Occipital lobe (tissue), 2 donors: ENCODE data around the gene SIGLEC7. TPM values are rescaled to one million over a fixed set of nuclear protein-coding genes. Genes with fewer than 3 reads are reported as not detected.

Experiments used
- DNase-seq: peaks from one replicate; lab custom pipeline; 2025; lab: John Stamatoyannopoulos, UW
- total RNA-seq: library from RNA; depleted of rRNA; stranded (reverse); fragments of >200 nt; gene quantifications from one replicate; pipeline ENCODE4 v1.2.3, GENCODE V29; 2014

The SIGLEC7 gene
- total RNA-seq, 1 donor from 2014 or later = 0.16 TPM

DNA sequence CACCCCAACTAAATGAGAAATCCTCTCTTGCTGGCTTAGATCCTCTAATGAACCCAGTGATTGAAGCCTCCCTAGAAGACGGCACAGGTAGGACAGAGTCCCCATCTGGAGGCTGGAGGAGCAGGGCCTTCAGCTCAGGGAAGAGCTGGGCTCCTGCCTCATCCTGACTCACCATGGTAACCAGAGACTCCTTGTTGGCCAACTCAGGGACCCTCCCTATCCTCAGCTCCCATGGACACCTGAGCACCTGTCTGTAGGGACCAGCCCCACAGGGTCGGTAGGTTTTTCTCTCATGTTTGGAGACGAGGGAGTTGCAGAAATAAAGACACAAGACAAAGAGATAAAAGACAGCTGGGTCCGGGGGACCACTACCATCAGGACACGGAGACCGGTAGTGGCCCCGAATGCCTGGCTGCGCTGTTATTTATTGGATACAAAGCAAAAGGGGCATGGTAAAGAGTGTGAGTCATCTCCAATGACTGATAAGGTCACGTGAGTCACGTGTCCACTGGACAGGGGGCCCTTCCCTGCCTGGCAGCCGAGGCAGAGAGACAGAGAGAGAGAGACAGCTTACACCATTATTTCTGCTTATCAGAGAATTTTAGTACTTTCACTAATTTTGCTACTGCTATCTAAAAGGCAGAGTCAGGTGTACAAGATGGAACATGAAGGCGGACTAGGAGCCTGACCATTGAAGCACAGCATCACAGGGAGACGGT, 26.6 kb downstream of the SIGLEC7 start:
- no peak for DNase-seq

GRCh38 chr19:51169283-51169918, 27.3 kb downstream of the SIGLEC7 start:
- DNase-seq = peak; percentile 31

DNA sequence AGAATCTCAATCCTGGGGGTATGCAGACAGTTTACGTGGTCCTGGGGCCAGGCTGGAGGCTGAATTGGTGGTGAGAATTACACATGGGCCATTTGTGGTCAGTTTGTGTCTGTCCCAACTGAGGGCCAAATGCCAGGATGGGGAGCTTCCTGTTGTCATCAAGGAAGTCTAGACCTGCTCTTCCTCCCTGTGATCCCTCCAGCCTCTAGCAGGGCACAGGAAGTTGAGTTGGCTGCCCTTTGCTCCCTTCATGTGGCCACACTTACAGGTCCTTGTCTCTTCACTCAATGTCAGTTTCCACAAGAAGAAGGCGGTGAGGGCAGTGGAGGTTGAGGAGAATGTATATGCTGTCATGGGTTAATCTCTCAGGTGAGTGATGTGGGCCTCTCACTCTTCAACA, 30.1 kb downstream of the SIGLEC7 start:
- DNase-seq = no peak

GRCh38 chr19:51173681-51174080, 31.6 kb downstream of the SIGLEC7 start:
- no peak for DNase-seq

DNA sequence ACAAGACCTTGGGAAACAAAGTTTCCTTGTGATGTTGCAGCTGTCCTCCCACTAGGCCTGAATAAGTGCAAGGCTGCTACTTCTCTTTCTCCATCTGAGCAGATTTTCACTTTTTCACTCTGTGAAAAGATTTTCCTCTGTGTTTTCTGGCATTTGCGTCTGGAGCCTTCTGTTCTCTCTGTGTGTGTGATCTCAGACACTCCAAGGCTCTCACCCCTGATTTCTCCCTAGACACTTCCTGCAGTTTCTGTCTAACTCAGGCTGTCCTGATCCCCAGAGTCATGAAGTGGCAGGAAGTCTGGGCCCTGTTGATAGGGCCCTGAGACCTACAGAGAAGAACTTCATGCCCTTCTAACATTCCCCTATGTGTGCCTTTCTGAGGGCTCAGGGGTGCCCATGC, 37.2 kb downstream of the SIGLEC7 start:
- DNase-seq = no peak

DNA sequence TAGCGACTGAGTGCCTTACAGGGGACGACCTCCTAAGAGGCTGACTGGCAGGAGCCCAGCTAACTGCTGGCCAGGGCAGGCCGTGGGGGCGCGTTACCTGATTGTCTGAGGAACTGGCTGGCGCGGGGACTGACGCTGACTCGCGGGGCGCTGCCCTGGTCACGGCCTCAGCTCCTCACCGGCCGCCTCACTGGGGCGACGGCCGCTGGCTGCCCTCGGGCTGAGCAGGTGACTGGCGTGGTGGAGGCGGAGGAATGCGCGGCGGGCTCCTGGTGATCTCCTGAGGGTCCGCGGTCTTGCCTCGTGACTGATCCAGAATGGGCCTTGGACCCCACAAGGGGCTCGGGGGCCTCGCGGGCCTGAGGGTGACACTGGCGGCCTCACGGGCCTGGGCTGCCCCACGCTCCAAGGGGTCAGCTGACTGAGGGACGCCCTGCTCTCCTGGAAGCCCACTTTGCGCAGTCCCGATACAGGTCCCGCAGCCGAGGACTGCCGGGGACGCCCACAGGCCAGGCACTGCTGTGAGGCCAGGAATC, 39.3 kb downstream of the SIGLEC7 start:
- DNase-seq = no peak

DNA sequence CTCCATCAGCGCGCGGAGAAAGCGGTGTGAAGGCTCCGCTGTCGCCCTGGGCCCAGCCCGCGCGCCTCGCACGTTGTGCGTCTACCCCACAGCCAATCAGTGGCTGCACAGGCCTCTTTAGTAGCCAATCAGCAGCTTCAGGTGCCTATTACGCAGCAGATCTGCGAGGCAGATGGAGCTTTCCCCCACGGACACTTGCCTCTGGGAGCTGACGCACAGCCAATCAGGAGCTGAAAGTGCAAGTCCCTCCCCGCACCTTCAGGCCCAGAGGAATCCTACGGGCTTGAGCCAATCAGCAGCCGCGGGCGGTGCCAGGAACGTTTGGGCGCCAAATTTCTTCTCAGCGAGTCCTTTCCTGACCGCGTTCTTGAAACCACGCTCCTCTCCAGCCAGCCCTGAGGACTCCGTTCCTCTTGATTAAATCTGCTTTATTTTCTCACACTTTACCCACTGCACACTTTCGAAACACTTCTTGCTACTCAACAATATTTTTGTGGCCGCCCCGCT, 39.9 kb downstream of the SIGLEC7 start:
- DNase-seq = no peak

DNA sequence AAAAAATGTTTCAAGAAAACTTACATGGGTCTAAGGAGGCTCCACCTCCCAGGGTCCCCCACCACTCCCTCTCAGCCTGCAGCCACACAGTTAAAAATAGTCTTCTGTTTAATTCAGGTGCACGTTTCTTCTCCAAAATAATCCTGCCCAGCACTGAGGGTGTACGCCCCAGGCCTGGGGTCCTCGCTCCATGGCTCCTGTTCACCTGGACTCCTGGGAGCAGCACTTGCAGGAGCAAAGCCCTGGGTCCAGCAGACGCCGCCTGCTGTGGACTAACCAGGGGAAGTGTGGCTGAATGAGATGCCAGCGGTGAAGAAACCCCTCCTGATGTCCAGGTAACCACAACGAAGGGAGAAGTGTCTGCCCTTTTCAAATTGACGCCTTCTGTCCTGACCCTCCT, 41.5 kb downstream of the SIGLEC7 start:
- no peak for DNase-seq

DNA sequence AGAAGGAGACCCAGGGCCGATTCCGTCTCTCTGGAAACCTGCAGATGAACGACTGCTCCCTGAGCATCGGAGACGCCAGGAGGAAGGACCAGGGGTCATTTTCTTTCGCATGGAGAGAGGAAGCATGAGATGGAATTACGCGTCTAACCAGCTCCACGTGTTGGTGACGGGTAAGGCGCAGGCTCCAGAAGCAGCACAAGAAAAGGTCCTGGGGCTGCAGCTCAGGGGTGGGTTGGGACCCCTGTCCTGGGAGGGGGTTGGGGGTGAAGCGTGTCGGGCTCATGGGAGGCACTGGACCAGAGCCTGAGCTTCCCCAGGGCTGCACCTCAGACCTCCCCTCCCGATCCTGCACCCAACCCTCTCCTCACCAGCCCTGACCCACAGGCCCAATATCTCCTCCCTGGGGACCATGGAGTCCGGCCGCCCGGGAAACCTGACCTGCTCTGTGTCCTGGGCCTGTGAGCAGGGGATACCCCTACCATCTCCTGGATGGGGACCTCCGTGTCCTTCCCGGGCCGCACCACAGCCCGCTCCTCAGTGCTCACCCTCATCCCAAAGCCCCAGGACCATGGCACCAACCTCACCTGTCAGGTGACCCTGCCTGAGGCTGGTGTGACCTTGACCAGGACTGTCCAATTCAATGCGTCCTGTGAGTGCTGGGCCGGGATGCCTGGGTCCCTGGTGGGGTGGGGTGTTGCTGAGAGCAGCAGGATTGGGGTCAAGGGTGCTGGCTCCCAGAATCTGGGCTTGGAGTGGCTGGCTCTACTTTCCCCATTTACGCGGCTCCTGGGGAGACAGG, 43.2 kb downstream of the SIGLEC7 start:
- DNase-seq = no peak

DNA sequence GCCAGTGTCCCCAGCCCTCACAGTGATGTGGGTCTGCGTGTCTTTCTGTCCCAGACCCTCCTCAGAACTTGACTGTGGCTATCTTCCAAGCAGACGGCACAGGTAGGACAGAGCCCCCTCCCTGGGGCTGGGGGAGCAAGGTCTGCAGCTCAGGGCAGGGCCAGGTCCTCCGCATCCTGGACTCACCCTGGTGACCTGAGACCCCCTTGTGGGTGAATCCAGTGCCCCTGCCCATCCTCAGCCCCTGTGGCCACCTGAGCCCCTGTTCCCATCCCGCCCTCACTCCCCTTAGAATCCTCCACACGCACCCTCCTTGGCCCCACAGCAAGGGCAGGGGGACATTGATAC, 43.7 kb downstream of the SIGLEC7 start:
- no peak for DNase-seq

DNA sequence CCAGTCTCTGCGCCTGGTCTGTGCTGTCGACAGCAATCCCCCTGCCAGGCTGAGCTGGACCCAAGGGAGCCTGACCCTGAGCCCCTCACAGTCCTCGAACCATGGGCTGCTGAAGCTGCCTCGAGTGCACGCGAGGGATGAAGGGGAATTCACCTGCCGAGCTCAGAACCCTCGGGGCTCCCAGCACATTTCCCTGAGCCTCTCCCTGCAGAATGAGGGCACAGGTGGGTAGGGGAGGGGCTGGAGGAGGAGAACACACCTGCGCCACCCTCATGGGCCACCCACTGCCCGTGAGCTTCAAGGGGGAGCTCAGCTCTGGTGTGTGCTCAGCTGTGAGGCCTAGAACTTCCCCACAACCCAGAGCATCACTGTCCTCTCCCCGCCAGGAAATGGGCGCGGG, 44.2 kb downstream of the SIGLEC7 start:
- DNase-seq = no peak

DNA sequence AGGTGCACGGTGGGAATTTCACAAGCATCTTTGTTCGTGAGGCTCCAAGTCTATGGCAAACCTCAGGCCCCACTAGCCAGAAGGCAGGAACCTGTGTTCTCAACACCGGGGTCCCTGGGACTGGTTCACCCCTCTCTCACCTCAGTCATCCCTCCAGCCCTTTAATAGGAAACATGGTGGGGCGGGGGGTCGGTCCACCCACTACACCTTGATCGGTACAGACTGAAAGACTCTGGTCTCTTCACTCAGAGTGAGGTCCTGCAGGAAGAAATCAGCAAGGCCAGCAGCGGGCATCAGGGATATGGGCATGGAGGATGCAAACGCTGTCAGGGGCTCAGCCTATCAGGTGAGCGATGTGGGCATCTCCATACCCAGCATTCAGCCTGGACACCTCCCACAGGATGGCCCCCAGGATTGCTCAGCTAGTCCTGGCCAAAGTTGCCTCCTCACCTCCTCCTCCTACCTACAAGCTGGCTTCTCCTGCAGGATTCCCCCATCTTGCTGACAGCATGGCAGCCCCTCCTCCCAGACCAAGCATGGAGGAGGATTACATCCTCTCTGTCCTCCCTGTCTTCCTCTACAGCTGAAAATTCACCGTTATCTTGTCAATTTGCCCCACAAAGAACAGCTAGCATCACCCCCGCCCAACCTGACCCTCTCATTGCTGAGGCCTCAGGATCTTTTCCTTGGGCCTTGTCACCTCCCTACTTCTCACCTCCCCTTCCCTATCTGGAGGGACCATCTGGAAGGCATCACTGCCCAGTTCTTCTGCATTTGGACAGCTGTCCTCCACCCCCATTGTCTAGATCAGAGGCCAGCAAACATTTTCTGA, 45.5 kb downstream of the SIGLEC7 start:
- no peak for DNase-seq

- no peak for DNase-seq
Measured at GRCh38 chr19:51188227-51188559, 46.1 kb downstream of the SIGLEC7 start.

GRCh38 chr19:51192689-51193088, 50.6 kb downstream of the SIGLEC7 start:
- no peak for DNase-seq

DNA sequence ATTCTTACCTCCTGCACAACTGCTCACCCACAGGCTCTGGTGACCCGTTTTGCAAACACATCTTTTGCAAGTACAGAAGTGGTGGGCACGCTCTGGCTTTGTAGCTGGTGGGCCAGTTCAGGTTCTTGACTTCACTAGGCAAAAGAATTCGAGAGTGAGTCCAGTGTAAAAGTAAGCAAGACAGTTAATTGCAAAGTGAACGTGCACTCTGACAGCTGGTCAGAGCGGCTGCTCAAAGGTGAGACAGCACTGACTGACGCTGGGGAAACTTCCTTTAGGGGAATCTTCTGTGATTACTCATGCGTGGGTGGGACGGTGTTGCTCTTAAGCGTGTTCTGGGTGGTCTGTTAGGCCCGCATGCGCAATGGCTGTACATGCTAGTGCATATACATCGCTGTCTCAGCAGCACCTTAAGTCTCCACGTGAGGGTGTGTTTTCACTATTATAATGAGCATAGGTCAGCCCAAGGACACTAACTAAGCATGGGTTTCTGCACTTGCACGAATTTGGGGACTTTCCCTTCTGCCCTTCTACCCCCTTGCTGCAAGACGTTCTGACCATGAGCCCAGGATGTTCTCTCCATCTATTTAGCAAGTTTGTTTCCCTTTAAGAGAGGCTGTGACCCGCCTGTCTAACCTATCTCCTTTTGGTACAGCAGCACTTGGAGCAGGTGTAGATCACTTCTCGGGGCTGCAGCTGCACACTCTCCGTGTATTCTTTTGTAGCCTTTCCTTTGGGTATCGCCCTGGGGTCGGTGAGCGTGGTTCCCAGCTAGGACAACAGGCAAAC, 52.6 kb downstream of the SIGLEC7 start:
- no peak for DNase-seq

DNA sequence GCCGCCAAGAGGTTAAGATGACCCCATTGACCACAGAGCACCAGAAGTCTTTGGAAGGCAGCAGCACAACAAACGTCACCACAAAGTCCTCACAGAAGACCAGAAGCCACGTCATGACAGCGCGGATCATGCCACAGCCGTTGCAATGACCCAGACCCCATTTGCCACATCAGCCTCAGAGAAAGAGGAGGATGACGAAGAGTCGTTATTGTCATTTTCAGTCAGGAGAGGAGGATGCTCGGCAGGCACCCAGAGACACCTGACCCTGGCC, 53.1 kb downstream of the SIGLEC7 start:
- DNase-seq = no peak

GRCh38 chr19:51195616-51196015, 53.5 kb downstream of the SIGLEC7 start:
- DNase-seq = no peak

DNA sequence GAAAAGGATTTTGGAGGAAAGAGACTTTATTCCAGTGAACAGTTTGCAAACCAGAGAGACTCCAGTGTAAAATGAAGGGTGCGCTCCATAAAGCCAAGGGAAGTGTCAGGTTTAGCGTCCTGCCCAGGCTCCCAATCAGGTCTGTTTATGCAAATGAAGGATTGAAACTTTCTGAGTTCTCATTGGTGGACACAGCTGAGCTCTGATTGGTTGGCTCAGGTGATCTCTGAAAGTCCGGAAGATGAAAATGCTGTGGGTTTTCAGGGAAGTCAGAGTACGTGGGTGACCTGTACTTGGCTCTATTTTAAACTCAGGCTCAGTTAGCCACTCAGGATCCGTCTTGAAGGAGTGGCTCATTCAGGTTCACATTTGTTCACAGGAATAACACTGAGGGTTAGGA, 54.1 kb downstream of the SIGLEC7 start:
- DNase-seq = no peak

- DNase-seq = no peak
Measured at GRCh38 chr19:51198641-51199040, 56.5 kb downstream of the SIGLEC7 start.

GRCh38 chr19:51200071-51200666, 58.1 kb downstream of the SIGLEC7 start:
- DNase-seq = no peak
